Gastroesophageal sphincter (tissue), 3 donors: Measurements from ENCODE around the gene BCAR3.

Experiments
- CTCF ChIP-seq, 4 experiments: fragments of 200-600 bp in 2 of 4; fragments of 450-650 bp in 2 of 4; sonication (generic) in 1 of 4; IDR thresholded peaks; one replicate each; pipeline ENCODE4 v1.5.1; 2017 to 2019; ENCODE audit warnings: antibody characterized with exemption in 4 of 4, mild to moderate bottlenecking in 2 of 4, moderate library complexity in 2 of 4
- EP300 ChIP-seq: sonication (generic); formaldehyde crosslinking; IDR thresholded peaks from one replicate; pipeline ENCODE4 v1.6.1; 2017; ENCODE audit warnings: antibody characterized with exemption, mild to moderate bottlenecking
- POLR2A ChIP-seq, 2 donors: fragments of 450-650 bp; IDR thresholded peaks; one replicate each; pipeline ENCODE4 v1.6.1; 2017; ENCODE audit warnings: antibody characterized with exemption in 2 of 2, mild to moderate bottlenecking in 2 of 2, moderate library complexity in 1 of 2
- POLR2AphosphoS5 ChIP-seq: sonication (generic); formaldehyde crosslinking; IDR thresholded peaks from one replicate; pipeline ENCODE4 v1.6.1; 2017; ENCODE audit warnings: antibody characterized with exemption

GRCh38 chr1:93702828-93703183 is 21.2 kb upstream of the BCAR3 start:
- TF ChIP-seq CTCF (IDR thresholded peaks at IDR 0.05) (no peak), POLR2AphosphoS5 (no peak), POLR2A (IDR thresholded peaks at IDR 0.05) (no peak), EP300 (no peak)
